Keratinocyte (primary cell): ENCODE measurements around the gene MAPKBP1. TPM values are rescaled to one million over a fixed set of nuclear protein-coding genes. Genes with fewer than 3 reads are reported as not detected.

Experiments used
- DNase-seq: peaks from one replicate; pipeline ENCODE4 v3.0.0-alpha.2; 2011; ENCODE audit warnings: low read depth, missing footprints, low spot score
- FAIRE-seq: peaks from 2 replicates; lab custom pipeline; 2011; peaks lifted over from hg19 to GRCh38; lab: Jason Lieb, UNC
- H2AFZ ChIP-seq: 2 replicates; pipeline ENCODE4 v1.6.0; 2012; ENCODE audit warnings: low read length, control low read depth, inconsistent platforms; ENCODE audit not compliant: control insufficient read depth
- H3K27ac ChIP-seq: 2 replicates; pipeline ENCODE4 v1.5.1; 2011; ENCODE audit warnings: low read length; ENCODE audit not compliant: control insufficient read depth, insufficient read depth
- H3K27me3 ChIP-seq: 3 replicates; pipeline ENCODE4 v1.6.0; 2011; ENCODE audit warnings: low read length; ENCODE audit not compliant: control insufficient read depth, insufficient read depth; ENCODE audit errors: extremely low read depth
- H3K36me3 ChIP-seq, 2 experiments: 2 replicates in 1 of 2; 3 replicates in 1 of 2; pipeline ENCODE4 v1.5.1; 2011; ENCODE audit warnings: low read length in 2 of 2, mild to moderate bottlenecking in 1 of 2; ENCODE audit not compliant: control insufficient read depth in 2 of 2, insufficient read depth in 2 of 2; ENCODE audit errors: extremely low read depth in 1 of 2
- H3K4me1 ChIP-seq: 3 replicates; pipeline ENCODE4 v1.5.1; 2011; ENCODE audit warnings: low read length; ENCODE audit not compliant: control insufficient read depth, insufficient read depth; ENCODE audit errors: extremely low read depth
- H3K4me2 ChIP-seq: 3 replicates; pipeline ENCODE4 v1.6.0; 2011; ENCODE audit warnings: low read depth, low read length; ENCODE audit not compliant: control insufficient read depth, insufficient read depth; ENCODE audit errors: extremely low read depth
- H3K4me3 ChIP-seq, 3 experiments: fragments of 200-600 bp in 1 of 3; sonication (generic) in 1 of 3; 2 replicates in 2 of 3; 3 replicates in 1 of 3; pipeline ENCODE4 v1.5.1; 2011 to 2016; ENCODE audit warnings: low read length in 3 of 3, mild to moderate bottlenecking in 3 of 3, control low read depth in 2 of 3, inconsistent platforms in 1 of 3, low read depth in 1 of 3, mixed read lengths in 1 of 3, mixed run types in 1 of 3, moderate library complexity in 1 of 3; ENCODE audit not compliant: control insufficient read depth in 2 of 3, insufficient read depth in 2 of 3; ENCODE audit errors: extremely low read depth in 1 of 3
- H3K79me2 ChIP-seq: 2 replicates; pipeline ENCODE4 v1.6.0; 2012; ENCODE audit warnings: low read length; ENCODE audit not compliant: control insufficient read depth, insufficient read depth
- H3K9ac ChIP-seq: 3 replicates; pipeline ENCODE4 v1.6.0; 2011; ENCODE audit warnings: low read length; ENCODE audit not compliant: control insufficient read depth, insufficient read depth; ENCODE audit errors: extremely low read depth
- H3K9me1 ChIP-seq: 3 replicates; pipeline ENCODE4 v1.6.0; 2011; ENCODE audit warnings: low read length; ENCODE audit not compliant: control insufficient read depth, insufficient read depth; ENCODE audit errors: extremely low read depth
- H3K9me3 ChIP-seq: 2 replicates; pipeline ENCODE4 v1.5.1; 2012; ENCODE audit warnings: low read depth, low read length; ENCODE audit not compliant: control insufficient read depth
- H4K20me1 ChIP-seq: 3 replicates; pipeline ENCODE4 v1.6.0; 2011; ENCODE audit warnings: low read length; ENCODE audit not compliant: control insufficient read depth, insufficient read depth; ENCODE audit errors: extremely low read depth
- CTCF ChIP-seq, 3 experiments: IDR thresholded peaks in 1 of 3; conservative IDR thresholded peaks in 1 of 3; optimal IDR thresholded peaks in 1 of 3; 2 replicates in 2 of 3; 3 replicates in 1 of 3; pipeline versions ENCODE3 to v1.5.1; 2011; ENCODE audit warnings: low read length in 3 of 3, mild to moderate bottlenecking in 3 of 3, moderate library complexity in 2 of 3, control low read depth in 1 of 3, inconsistent platforms in 1 of 3; ENCODE audit not compliant: insufficient read depth in 2 of 3; ENCODE audit errors: extremely low read depth in 1 of 3
- EZH2 ChIP-seq: IDR thresholded peaks from one replicate; pipeline ENCODE4 v1.6.1; 2012; ENCODE audit warnings: inconsistent platforms, mild to moderate bottlenecking, low read length, moderate library complexity
- dilution Hi-C: fragments of 300-500 bp; cut with MboI; formaldehyde crosslinking; loops from one replicate; pipeline ENCODE4 v1.7.0; 2020; ENCODE audit warnings: low sequenced_read_pairs; ENCODE audit not compliant: extremely low pct_ligation_motif_present
- polyA plus RNA-seq, 5 experiments: library from polyadenylated mRNA; depleted of rRNA in 3 of 5; stranded (reverse) in 3 of 5; stranded (forward) in 1 of 5; unstranded in 1 of 5; fragments of >200 nt; gene quantifications; 1 replicate in 1 of 5; 2 replicates in 3 of 5; 3 replicates in 1 of 5; pipeline versions ENCODE4 v1.2.1 to v1.2.3, GENCODE V29; 2011 to 2012; ENCODE audit warnings: missing spikeins in 2 of 5, low read depth in 1 of 5, low replicate concordance in 1 of 5

Gene MAPKBP1
- polyA plus RNA-seq, 1 donor (not counting 4 experiments of a cell fraction or from before 2014, with no cell fraction given), result 18.3 TPM

- DNase-seq (no peak), FAIRE-seq (no peak)
- no peak overlapping the region for H3K27ac ChIP-seq
- H3K36me3 ChIP-seq, result peaks cover 44 to 65% of the 10 kb centered on the region in 2 experiments
- no peaks in the 10 kb centered on the region for H3K27me3 ChIP-seq
- H3K4me1 ChIP-seq, result peaks cover 24% of the 10 kb centered on the region
- H3K9me1 ChIP-seq, result no peaks in the 10 kb centered on the region
- H4K20me1 ChIP-seq, result peaks cover 4% of the 10 kb centered on the region
- dilution Hi-C loops, result no loop called here
- no peak overlapping the region for H3K4me3 ChIP-seq
- H3K79me2 ChIP-seq, result peaks cover 6% of the 10 kb centered on the region
- no peak overlapping the region for H2AFZ ChIP-seq
- no peak for TF ChIP-seq CTCF (optimal IDR thresholded peaks at IDR 0.05 in 1 of 3, IDR thresholded peaks at IDR 0.05 in 1 of 3, conservative IDR thresholded peaks at IDR 0.05 in 1 of 3; ENCODE audit: extremely low read depth in 1 of 3, insufficient read depth in 2 of 3, low read length in 3 of 3)
- TF ChIP-seq EZH2, result no peak
- no peaks in the 10 kb centered on the region for H3K9me3 ChIP-seq
- no peak overlapping the region for H3K9ac ChIP-seq
- no peak overlapping the region for H3K4me2 ChIP-seq
Observed at GRCh38 chr15:41824062-41824745, 49.9 kb downstream of the MAPKBP1 start.

- H3K79me2 ChIP-seq, result peaks cover 6% of the 10 kb centered on the region
- H4K20me1 ChIP-seq, result peaks cover 4% of the 10 kb centered on the region
- DNase-seq (no peak), FAIRE-seq (no peak)
- dilution Hi-C loops, result no loop called here
- H3K4me3 ChIP-seq, result no peak overlapping the region
- H3K36me3 ChIP-seq, result peaks cover 38 to 56% of the 10 kb centered on the region in 2 experiments
- TF ChIP-seq EZH2 (no peak), CTCF (optimal IDR thresholded peaks at IDR 0.05 in 1 of 3, IDR thresholded peaks at IDR 0.05 in 1 of 3, conservative IDR thresholded peaks at IDR 0.05 in 1 of 3; ENCODE audit: extremely low read depth in 1 of 3, insufficient read depth in 2 of 3, low read length in 3 of 3) (no peak)
- H3K9ac ChIP-seq, result no peak overlapping the region
- no peak overlapping the region for H2AFZ ChIP-seq
- H3K27me3 ChIP-seq, result no peaks in the 10 kb centered on the region
- no peaks in the 10 kb centered on the region for H3K9me1 ChIP-seq
- no peak overlapping the region for H3K4me2 ChIP-seq
- no peaks in the 10 kb centered on the region for H3K9me3 ChIP-seq
- peaks cover 34% of the 10 kb centered on the region for H3K4me1 ChIP-seq
- H3K27ac ChIP-seq, result no peak overlapping the region
Observed at GRCh38 chr15:41825145-41825544, 50.9 kb downstream of the MAPKBP1 start.
